GM12892 (cell line): ENCODE data around the gene ASCC2.

Experiments used
- DNase-seq: peaks from one replicate; pipeline ENCODE4 v3.0.0; 2011; ENCODE audit not compliant: insufficient read length
- FAIRE-seq: peaks from 2 replicates; lab custom pipeline; 2011; peaks lifted over from hg19 to GRCh38; lab: Jason Lieb, UNC
- POLR2A ChIP-seq: IDR thresholded peaks from 2 replicates; pipeline ENCODE4 v1.6.1; 2011; ENCODE audit warnings: low read depth, low read length, control low read depth
- POLR2AphosphoS5 ChIP-seq: IDR thresholded peaks from 2 replicates; pipeline ENCODE4 v1.6.1; 2011; ENCODE audit warnings: low read depth, low read length, control low read depth
- TAF1 ChIP-seq: IDR thresholded peaks from 2 replicates; pipeline ENCODE4 v1.6.1; 2011; ENCODE audit warnings: low read depth, mild to moderate bottlenecking, control low read depth, low read length, borderline replicate concordance

The ASCC2 gene

DNA sequence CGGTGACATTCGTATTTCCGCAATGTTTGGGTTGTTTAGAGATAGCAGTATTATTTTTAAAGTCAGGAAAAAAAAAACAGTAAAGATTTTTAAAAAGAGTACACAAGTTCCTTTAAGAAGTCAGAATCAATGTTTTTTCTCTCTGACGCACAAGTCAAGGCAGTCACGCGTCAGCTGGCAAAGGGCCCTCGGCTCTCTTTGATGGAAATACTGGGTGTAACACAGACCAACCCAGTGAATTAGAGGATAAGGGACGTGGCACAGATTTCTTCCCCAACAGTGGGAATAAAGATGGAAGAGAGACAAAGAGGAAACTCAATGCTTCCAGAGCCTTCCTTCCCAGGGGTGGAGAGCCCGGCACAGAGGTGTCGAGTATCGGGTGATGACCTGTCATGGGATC lies 13.4 kb downstream of the ASCC2 start:
- DNase-seq, result no peak
- FAIRE-seq, result no peak
- no peak for TF ChIP-seq TAF1
- no peak for TF ChIP-seq POLR2AphosphoS5
- no peak for TF ChIP-seq POLR2A

DNA sequence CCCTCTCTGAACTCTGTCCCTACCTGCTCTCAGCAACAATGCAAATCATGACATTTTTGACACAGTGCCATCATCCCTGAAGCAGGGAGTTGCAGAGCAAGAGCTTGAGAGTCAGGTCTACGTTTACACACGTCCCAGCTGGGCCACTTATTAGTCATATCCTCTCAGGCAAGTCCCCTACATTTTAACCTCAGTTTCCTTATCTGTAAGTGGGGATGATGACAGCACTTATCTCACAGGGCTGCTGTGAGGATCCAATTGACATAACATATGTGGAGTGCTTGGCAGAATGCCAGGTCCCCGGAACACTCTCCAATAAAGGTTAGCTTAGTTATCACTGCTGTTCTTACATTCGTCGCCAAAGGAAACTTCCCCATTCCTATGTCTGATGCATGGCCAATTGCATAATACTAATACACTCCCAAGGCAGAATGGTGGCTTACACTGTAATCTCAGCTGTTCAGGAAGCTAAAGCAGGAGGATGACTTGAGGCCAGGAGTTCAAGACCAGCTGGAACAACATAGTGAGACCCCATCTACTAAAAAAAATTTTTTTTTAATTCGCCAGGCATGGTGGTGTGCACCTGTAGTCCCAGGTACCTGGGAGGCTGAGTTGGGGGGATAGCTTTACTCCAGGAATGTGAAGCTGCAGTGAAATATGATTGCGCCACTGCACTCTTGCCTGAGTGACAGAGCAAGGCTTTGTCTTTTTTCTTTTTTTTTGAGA lies 16.6 kb downstream of the ASCC2 start:
- DNase-seq, result peak; percentile 53
- TF ChIP-seq POLR2A (no peak), TAF1 (no peak), POLR2AphosphoS5 (no peak)
- peak; percentile 96 for FAIRE-seq

DNA sequence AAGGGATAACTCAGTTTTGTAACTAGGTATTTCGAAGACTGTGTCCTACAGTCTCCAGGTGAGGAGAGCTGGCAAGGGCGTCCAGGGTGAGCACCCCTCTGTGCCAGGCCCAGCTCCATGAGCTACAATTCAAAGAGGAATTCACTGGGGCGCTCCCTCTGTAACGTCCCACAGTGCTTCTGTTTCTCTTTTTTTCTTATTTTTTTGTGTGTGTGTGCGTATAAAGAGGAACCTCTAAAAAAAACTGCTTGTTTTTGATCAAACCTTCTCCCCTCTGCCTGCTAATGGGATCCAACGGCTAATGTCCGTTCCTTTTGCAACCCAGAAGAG lies 17.1 kb downstream of the ASCC2 start:
- TF ChIP-seq TAF1, result no peak
- TF ChIP-seq POLR2AphosphoS5, result no peak
- no peak for TF ChIP-seq POLR2A
- DNase-seq, result no peak
- FAIRE-seq, result no peak

DNA sequence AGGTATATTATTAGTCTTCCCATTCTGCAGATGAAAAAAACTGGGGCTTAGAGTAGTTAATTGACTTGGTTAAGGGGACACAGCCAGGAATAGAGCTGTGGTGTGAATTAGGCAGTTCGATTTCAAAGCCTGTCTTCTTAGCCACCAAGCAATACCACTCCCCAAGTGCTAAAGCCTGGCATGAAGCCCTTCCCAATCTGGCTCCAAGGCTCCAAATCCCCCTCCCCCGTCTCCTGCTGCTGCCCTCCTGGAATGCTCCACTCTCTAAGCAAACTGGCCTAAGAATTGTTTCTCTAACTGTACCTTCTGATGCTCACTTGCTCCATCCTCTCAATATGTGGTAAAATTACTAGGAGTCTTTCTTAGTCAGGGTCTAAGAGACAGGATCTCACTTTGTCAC lies 18.6 kb downstream of the ASCC2 start:
- FAIRE-seq (no peak), DNase-seq (no peak)
- no peak for TF ChIP-seq TAF1
- no peak for TF ChIP-seq POLR2A
- no peak for TF ChIP-seq POLR2AphosphoS5

DNA sequence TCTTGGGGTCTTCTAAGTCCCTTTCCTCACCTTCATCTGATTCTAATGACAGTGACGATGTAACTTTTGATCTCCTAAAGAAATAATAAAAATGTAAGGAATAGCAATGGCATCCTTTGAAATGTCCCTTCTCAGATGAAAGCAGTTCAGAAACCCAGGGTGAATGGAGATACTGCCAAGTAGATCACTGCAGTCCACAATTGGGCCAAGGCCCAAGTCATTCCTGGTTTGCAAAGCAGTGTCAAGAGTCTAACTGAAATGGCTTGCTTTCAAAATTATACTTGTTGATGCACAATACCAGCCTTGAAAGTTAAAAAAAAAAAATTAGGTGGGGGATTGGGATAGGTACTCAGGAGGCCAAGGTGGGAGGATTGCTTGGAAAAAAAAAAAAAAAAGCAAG lies 20.4 kb downstream of the ASCC2 start:
- FAIRE-seq (no peak), DNase-seq (no peak)
- TF ChIP-seq TAF1, result no peak

DNA sequence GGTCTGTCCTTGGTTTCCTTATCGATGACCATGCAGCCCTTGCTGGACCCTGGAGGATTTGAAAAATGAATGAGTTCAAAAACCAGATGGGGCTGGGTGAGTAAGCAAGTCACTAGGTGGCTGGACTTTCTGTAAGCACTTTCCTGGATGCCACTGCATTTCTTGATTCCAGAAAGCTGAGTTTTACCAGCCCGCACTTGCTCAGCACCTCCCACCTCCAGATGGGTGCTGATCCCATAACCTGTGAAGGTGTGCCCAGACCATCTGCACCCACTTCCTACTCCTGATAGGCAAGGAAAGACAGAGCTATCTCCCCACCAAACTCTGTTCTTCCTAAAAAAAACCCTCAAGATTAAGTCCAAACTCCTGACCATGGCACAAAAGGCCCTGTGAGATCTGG lies 21.1 kb downstream of the ASCC2 start:
- DNase-seq (no peak), FAIRE-seq (no peak)
- no peak for TF ChIP-seq TAF1

DNA sequence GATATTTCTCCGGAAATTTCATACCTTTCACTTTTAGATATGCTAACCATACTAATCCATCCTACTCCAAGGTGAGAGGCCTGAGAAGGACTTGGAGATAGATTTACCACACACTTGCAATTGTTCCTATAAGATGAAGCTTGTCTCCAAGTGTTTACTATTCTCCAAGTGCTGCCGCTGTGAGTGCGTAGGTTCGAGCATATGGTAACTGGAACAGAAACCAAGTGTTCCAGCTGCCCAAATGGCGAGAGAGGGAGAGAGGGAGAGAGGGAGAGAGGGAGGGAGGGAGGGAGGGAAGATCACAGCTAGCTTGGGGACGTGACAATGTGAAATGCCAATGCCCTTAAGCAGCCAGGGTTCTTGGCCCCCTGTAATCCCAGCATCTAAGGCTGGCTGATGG lies 21.5 kb downstream of the ASCC2 start:
- DNase-seq, result no peak
- no peak for FAIRE-seq
- TF ChIP-seq TAF1 (no peak), POLR2AphosphoS5 (no peak), POLR2A (no peak)

DNA sequence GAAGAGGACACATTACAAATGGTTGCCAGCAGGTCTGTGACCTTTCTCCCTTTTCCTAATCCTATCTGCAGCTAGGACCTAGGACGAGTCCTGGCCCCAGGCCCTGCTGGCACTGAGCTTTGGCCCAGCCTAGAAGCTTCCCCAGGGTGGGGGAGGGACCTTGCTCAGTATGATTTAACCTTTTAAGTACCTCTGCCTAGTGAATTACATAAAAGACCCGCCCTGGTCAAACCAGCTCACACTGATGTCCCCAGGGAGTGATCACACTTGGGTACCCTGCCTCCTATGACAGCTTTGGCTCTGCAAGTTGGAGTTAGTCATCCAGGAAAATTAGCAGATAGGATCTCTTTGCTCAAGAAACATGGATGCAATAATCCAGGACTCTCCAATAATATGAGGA lies 21.9 kb downstream of the ASCC2 start:
- FAIRE-seq (no peak), DNase-seq (no peak)
- no peak for TF ChIP-seq POLR2A
- TF ChIP-seq POLR2AphosphoS5, result no peak
- no peak for TF ChIP-seq TAF1

DNA sequence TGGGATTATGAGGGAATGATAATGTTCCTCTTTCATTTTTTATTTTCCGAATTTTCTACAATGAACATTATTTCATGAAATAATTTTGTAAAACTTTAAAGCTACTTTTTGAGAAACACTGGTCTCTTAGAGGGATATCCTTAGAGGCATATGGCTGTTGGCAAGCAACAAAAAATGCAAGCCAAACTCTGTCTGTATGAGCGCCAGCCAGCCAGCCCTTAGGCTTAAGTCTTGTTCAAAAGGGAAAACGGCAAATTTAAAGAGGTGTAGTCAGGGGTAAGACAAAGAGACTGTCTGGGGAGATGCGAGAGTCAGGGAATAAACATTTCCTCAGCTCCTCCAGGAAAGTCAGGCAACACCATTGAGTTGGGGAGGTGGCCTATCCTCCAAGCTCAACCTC lies 22.5 kb downstream of the ASCC2 start:
- DNase-seq (no peak), FAIRE-seq (no peak)
- no peak for TF ChIP-seq POLR2A
- TF ChIP-seq POLR2AphosphoS5, result no peak
- TF ChIP-seq TAF1, result no peak

DNA sequence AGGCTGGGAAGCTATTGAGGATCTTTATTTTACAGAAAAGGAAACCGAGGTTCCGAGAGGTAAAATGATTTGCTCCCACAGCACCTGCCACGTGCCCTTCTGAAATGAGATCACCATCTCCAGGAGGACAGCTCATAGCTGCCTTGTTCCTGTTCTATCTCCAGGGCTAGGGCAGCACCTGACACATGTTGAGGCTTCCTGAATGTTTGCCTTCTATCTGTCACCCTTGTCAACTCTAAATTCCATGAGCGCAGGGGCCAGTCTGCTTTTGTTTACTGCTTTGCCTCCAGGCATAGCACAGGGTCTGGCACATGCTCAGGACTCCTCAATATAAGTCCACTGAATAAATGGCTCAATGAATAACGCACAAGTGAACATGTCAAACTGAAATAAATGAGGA lies 24.1 kb downstream of the ASCC2 start:
- no peak for DNase-seq
- no peak for FAIRE-seq
- no peak for TF ChIP-seq POLR2AphosphoS5
- no peak for TF ChIP-seq POLR2A
- no peak for TF ChIP-seq TAF1

DNA sequence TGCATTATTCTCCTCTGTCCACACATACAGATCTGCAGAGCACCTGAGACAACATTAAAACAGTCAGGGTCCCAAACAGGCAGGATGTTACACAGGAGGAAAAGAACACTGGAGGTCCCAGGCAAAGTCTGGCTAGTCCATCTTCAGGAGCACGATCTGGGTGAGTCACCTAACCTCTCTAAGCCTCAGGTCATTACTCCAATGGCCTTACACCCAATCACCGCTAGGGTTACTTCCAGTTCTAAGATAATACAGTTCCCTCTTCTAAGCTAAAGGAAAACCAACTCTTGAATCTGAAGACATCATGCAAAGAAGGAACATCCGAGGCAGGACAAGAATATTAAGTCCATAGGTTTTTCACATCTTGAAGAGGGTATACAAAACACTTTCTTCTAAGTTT lies 24.5 kb downstream of the ASCC2 start:
- no peak for DNase-seq
- no peak for FAIRE-seq
- TF ChIP-seq POLR2A, result no peak
- TF ChIP-seq TAF1, result no peak
- no peak for TF ChIP-seq POLR2AphosphoS5

DNA sequence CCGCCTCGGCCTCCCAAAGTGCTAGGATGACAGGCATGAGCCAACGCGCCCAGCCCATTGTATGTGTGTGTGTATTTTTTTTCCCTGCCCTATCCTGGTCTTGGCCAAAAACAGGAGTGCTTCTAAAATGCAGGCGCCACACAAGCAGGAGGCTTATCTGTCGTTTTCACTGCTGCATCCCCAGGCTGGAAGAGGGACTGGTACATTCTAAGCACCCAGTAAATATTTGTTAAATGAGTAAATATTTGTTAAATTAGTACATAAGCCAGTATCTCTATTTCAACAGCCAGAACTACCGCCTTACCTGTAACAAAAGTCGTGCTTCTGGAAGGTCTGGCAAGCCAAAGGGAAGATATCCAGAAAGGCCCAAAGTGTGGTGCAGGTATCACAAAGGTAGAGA lies 24.9 kb downstream of the ASCC2 start:
- FAIRE-seq, result no peak

DNA sequence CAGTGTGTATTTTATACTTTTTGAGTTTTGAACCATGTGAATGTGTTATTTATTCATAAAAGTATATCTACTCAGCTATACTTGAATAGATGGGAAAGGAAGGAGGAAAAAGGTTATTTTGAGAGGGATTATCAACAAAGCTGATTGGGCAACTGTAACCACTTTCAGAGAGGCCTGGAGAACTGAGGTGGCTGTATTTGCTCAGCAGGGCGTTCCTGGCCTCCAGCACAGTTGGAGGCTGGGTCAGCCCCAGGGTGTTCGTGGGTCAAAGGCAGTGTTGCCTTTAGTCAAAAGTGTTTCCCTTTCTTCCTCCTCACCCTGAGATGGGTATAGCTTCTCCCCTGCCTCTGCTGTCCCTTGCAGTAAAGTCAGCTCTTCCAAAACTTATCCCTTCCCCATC lies 26.7 kb downstream of the ASCC2 start:
- TF ChIP-seq POLR2A (no peak), POLR2AphosphoS5 (no peak), TAF1 (no peak)
- FAIRE-seq (no peak), DNase-seq (no peak)

More for the DNA sequence above, 24.9 kb downstream of the ASCC2 start:
- TF ChIP-seq POLR2AphosphoS5 (no peak), POLR2A (no peak), TAF1 (no peak)
- no peak for DNase-seq

DNA sequence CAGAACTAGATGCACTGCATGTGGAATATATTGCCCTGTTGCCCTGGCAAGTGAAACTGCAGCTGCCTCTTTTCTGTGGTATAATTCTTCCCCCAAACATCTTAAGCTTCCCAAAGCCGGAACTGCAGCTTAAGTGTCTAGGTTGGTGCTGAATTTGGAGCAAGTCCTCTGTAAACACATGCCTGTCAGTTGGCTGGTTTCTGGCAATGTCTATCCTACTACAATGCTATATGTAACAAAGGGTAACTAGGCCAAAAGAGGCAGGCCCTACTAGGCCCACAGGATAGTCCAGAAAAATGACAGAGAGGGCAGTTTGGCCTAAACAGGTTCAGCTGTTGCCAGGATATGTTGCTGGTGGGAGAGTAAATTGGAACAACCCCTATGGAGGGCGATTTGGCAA lies 27.9 kb downstream of the ASCC2 start:
- DNase-seq (no peak), FAIRE-seq (no peak)
- TF ChIP-seq POLR2A (no peak), POLR2AphosphoS5 (no peak), TAF1 (no peak)

DNA sequence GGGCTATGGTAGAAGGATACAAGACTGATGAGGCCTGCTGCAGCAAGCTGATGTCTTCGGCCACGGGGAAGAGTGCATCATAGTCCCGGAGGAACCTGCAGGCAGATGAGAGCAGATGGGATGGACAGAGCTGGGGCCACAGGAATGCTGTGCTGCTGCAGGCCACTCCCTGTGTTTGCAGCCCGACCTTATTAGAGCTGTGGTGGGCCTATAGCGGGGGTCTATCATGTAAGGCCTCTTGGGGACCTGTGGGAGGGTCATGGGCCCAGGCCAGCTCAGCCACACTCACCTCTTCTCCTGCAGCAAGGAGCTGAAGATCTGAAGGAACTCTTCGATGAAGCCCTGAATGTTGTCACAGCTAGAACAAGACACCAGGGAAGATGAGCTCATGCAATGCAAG lies 31.9 kb downstream of the ASCC2 start:
- no peak for DNase-seq
- TF ChIP-seq POLR2A (no peak), TAF1 (no peak), POLR2AphosphoS5 (no peak)
- no peak for FAIRE-seq
